GM12892 (cell line): Measurements from ENCODE around the gene ZNFX1.

Experiments used
- POLR2A ChIP-seq: IDR thresholded peaks from 2 replicates; pipeline ENCODE4 v1.6.1; 2011; ENCODE audit warnings: low read depth, low read length, control low read depth
- POLR2AphosphoS5 ChIP-seq: IDR thresholded peaks from 2 replicates; pipeline ENCODE4 v1.6.1; 2011; ENCODE audit warnings: low read depth, low read length, control low read depth
- TAF1 ChIP-seq: IDR thresholded peaks from 2 replicates; pipeline ENCODE4 v1.6.1; 2011; ENCODE audit warnings: low read depth, mild to moderate bottlenecking, control low read depth, low read length, borderline replicate concordance

DNA sequence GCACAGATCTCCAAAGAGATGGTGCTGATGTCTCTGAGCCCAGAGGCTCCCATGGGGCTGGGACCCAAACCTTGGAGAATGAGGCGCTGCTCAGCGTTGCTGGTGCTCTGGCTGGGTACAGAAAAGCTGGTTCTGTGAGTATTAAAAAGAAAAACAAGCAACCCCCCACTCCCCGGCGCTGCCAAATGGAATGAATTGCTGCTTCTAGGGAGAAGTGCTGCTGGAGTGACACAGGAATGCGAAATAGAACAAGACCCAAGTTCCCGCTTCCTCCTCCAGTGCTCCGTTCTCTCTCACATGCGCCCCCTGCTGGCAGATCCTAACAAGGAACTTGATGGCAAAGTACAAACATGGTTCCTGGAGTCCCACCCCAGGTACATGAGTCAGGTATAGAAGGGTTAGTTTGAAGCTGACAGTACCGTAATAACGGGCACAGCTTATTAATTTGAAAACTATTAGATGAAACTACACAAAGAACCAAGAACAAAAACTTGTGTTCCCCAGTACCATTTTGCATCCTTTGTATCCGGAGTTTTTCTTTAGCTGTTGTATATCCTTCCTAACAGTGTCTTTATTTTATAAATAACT lies 60.8 kb downstream of the ZNFX1 start:
- TF ChIP-seq POLR2AphosphoS5 (no peak), POLR2A (no peak), TAF1 (no peak)
